OCI-LY3 (cell line): ENCODE data around the gene SETD5.

Experiments
- H2AFZ ChIP-seq: fragments of 200-600, 300-600 bp; shearing (Covaris generic); 2 replicates; pipeline ENCODE4 v1.6.0; 2014; ENCODE audit warnings: antibody characterized with exemption, low read depth, low read length
- H3K27ac ChIP-seq: fragments of 200-600, 300-600 bp; sonication (generic); 2 replicates; pipeline ENCODE4 v1.5.1; 2014; ENCODE audit warnings: mild to moderate bottlenecking, low read length, moderate library complexity, mixed read lengths
- H3K27me3 ChIP-seq: fragments of 200-600, 300-600 bp; sonication (generic); 2 replicates; pipeline ENCODE4 v1.6.1; 2014; ENCODE audit warnings: low read depth, low read length, mixed read lengths
- H3K36me3 ChIP-seq: fragments of 200-600, 300-600 bp; sonication (generic); replicated peaks from 2 replicates; pipeline ENCODE3; 2014; ENCODE audit warnings: low read depth, low read length, mixed read lengths
- H3K4me1 ChIP-seq: fragments of 300-600, 200-600 bp; sonication (generic); 2 replicates; pipeline ENCODE4 v1.6.1; 2014; ENCODE audit warnings: low read length, mixed read lengths
- H3K4me2 ChIP-seq: fragments of 200-600, 300-600 bp; sonication (generic); 2 replicates; pipeline ENCODE4 v1.6.1; 2014; ENCODE audit warnings: low read length, mixed read lengths
- H3K4me3 ChIP-seq: fragments of 300-600, 200-600 bp; sonication (generic); 2 replicates; pipeline ENCODE4 v1.5.1; 2014; ENCODE audit warnings: antibody characterized with exemption, mild to moderate bottlenecking, low read length, moderate library complexity
- H3K79me2 ChIP-seq: fragments of 300-600, 200-600 bp; shearing (Covaris generic); 2 replicates; pipeline ENCODE4 v1.6.1; 2014; ENCODE audit warnings: mild to moderate bottlenecking, low read length, mixed read lengths
- H3K9ac ChIP-seq: fragments of 300-600, 200-600 bp; shearing (Covaris generic); 2 replicates; pipeline ENCODE4 v1.6.0; 2014; ENCODE audit warnings: mild to moderate bottlenecking, low read length, moderate library complexity
- H3K9me3 ChIP-seq: fragments of 200-600, 300-600 bp; shearing (Covaris generic); 2 replicates; pipeline ENCODE4 v1.6.1; 2014; ENCODE audit warnings: low read length, mixed read lengths; ENCODE audit not compliant: insufficient read depth
- H4K20me1 ChIP-seq: fragments of 200-600, 300-600 bp; sonication (generic); 2 replicates; pipeline ENCODE4 v1.6.1; 2016; ENCODE audit warnings: low read length, mixed read lengths; ENCODE audit not compliant: insufficient read depth
- EZH2phosphoT487 ChIP-seq: fragments of 200-600 bp; shearing (Covaris generic); IDR thresholded peaks from 2 replicates; pipeline ENCODE4 v1.6.1; 2018; ENCODE audit warnings: antibody characterized with exemption, mixed run types, low read depth
- TF ChIP-seq, protein P1 (sequence below): fragments of 200-600, 300-600 bp; sonication (generic); IDR thresholded peaks from 2 replicates; pipeline ENCODE4 v1.5.1; 2014; ENCODE audit warnings: antibody characterized with exemption, low read length, low read depth

Gene SETD5

GRCh38 chr3:9474482-9474881 is 77.1 kb downstream of the SETD5 start:
- H3K4me2 ChIP-seq: no peak overlapping the region
- H3K27me3 ChIP-seq: no peaks in the 10 kb centered on the region
- H4K20me1 ChIP-seq: peaks cover 9% of the 10 kb centered on the region
- H3K36me3 ChIP-seq: peaks cover 91% of the 10 kb centered on the region
- no peak overlapping the region for H2AFZ ChIP-seq
- no peak overlapping the region for H3K4me3 ChIP-seq
- no peak overlapping the region for H3K27ac ChIP-seq
- peaks cover 21% of the 10 kb centered on the region; the same call in 1 of the 2 replicates for H3K79me2 ChIP-seq
- no peaks in the 10 kb centered on the region for H3K9me3 ChIP-seq
- H3K4me1 ChIP-seq: no peaks in the 10 kb centered on the region
- TF ChIP-seq, protein P1, sequence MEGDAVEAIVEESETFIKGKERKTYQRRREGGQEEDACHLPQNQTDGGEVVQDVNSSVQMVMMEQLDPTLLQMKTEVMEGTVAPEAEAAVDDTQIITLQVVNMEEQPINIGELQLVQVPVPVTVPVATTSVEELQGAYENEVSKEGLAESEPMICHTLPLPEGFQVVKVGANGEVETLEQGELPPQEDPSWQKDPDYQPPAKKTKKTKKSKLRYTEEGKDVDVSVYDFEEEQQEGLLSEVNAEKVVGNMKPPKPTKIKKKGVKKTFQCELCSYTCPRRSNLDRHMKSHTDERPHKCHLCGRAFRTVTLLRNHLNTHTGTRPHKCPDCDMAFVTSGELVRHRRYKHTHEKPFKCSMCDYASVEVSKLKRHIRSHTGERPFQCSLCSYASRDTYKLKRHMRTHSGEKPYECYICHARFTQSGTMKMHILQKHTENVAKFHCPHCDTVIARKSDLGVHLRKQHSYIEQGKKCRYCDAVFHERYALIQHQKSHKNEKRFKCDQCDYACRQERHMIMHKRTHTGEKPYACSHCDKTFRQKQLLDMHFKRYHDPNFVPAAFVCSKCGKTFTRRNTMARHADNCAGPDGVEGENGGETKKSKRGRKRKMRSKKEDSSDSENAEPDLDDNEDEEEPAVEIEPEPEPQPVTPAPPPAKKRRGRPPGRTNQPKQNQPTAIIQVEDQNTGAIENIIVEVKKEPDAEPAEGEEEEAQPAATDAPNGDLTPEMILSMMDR: no peak
- TF ChIP-seq EZH2phosphoT487: no peak
- no peak overlapping the region for H3K9ac ChIP-seq

GRCh38 chr3:9476935-9477334 is 79.5 kb downstream of the SETD5 start:
- H3K36me3 ChIP-seq: peaks cover 84% of the 10 kb centered on the region
- no peak overlapping the region for H3K4me3 ChIP-seq
- TF ChIP-seq, protein P1: no peak
- H3K4me2 ChIP-seq: no peak overlapping the region
- no peak overlapping the region for H2AFZ ChIP-seq
- no peak overlapping the region for H3K27ac ChIP-seq
- H3K4me1 ChIP-seq: no peaks in the 10 kb centered on the region
- H3K9me3 ChIP-seq: no peaks in the 10 kb centered on the region
- H4K20me1 ChIP-seq: no peaks in the 10 kb centered on the region
- no peaks in the 10 kb centered on the region for H3K27me3 ChIP-seq
- H3K79me2 ChIP-seq: no peaks in the 10 kb centered on the region; the same call in 1 of the 2 replicates
- H3K9ac ChIP-seq: no peak overlapping the region

DNA sequence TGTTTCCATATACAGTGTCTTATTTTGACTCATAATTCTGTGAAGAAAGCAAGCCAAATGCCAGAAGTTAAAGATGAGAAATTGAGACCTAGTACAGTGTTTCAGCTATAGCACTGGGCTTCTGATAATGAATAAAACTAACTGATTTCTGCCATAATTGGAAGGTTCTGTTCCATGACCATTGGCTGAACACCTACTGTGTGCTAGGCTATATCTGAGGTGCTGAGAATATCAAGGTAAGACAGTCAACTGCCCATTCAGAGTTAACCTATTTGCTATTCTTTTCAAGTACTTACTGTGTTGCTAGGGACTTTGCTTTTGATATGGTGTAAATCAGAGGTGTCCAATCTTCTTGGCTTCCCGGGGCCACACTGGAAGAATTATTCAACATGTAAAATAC is 82.8 kb downstream of the SETD5 start:
- H3K79me2 ChIP-seq: no peaks in the 10 kb centered on the region; the same call in 1 of the 2 replicates
- no peak overlapping the region for H3K4me2 ChIP-seq
- no peak for TF ChIP-seq EZH2phosphoT487
- TF ChIP-seq, protein P1: no peak

DNA sequence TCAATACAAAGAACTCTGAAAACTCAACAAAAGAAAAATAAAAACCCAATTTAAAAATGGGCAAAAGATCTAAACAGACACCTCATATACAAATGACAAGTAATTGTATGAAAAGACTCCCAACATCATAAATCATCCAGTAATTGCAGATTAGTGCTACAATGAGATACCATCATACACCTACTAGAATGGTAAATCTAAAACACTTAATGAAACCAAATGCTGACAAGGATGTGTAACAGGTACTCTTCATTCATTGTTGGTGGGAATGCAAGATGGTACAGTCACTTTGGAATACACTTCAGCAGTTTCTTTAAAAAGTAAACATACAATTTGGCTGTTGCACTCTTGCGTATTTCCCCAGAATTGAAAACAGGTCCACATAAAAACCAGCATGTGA is 87.8 kb downstream of the SETD5 start:
- Histone ChIP-seq H2AFZ (no peak overlapping the region), H3K36me3 (peaks cover 43% of the 10 kb centered on the region)

More for the DNA sequence above, 82.8 kb downstream of the SETD5 start:
- no peaks in the 10 kb centered on the region for H4K20me1 ChIP-seq
- no peak overlapping the region for H3K9ac ChIP-seq
- no peak overlapping the region for H3K4me3 ChIP-seq
- H3K4me1 ChIP-seq: no peaks in the 10 kb centered on the region
- no peaks in the 10 kb centered on the region for H3K9me3 ChIP-seq
- no peak overlapping the region for H3K27ac ChIP-seq
- no peaks in the 10 kb centered on the region for H3K27me3 ChIP-seq
- H3K36me3 ChIP-seq: peaks cover 65% of the 10 kb centered on the region
- H2AFZ ChIP-seq: no peak overlapping the region

More for the DNA sequence above, 87.8 kb downstream of the SETD5 start:
- no peaks in the 10 kb centered on the region for H3K4me1 ChIP-seq
- no peaks in the 10 kb centered on the region for H3K79me2 ChIP-seq
- H3K4me3 ChIP-seq: no peak overlapping the region
- no peak overlapping the region for H3K27ac ChIP-seq
- no peaks in the 10 kb centered on the region for H3K9me3 ChIP-seq
- H3K4me2 ChIP-seq: no peak overlapping the region
- no peaks in the 10 kb centered on the region for H3K27me3 ChIP-seq
- no peaks in the 10 kb centered on the region for H4K20me1 ChIP-seq
- TF ChIP-seq EZH2phosphoT487: no peak
- TF ChIP-seq, protein P1: no peak
- no peak overlapping the region for H3K9ac ChIP-seq
